Measurements from ENCODE around the gene SBK2.

- TF ChIP-seq, protein P1, sequence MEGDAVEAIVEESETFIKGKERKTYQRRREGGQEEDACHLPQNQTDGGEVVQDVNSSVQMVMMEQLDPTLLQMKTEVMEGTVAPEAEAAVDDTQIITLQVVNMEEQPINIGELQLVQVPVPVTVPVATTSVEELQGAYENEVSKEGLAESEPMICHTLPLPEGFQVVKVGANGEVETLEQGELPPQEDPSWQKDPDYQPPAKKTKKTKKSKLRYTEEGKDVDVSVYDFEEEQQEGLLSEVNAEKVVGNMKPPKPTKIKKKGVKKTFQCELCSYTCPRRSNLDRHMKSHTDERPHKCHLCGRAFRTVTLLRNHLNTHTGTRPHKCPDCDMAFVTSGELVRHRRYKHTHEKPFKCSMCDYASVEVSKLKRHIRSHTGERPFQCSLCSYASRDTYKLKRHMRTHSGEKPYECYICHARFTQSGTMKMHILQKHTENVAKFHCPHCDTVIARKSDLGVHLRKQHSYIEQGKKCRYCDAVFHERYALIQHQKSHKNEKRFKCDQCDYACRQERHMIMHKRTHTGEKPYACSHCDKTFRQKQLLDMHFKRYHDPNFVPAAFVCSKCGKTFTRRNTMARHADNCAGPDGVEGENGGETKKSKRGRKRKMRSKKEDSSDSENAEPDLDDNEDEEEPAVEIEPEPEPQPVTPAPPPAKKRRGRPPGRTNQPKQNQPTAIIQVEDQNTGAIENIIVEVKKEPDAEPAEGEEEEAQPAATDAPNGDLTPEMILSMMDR (conservative IDR thresholded peaks at IDR 0.05): no peak
- no peak for TF ChIP-seq EZH2 (IDR thresholded peaks at IDR 0.05; ENCODE audit: low read depth)
Observed at GRCh38 chr19:55479045-55479444, 57.9 kb downstream of the SBK2 start.

Measured in PC-9 (cell line).